Measurements from ENCODE around the gene SH3PXD2A. TPM values are rescaled to one million over a fixed set of nuclear protein-coding genes. Genes with fewer than 3 reads are reported as not detected.

Gene SH3PXD2A
- total RNA-seq, 1 experiment from 2014 or later, result 4.5 TPM

- H3K79me2 ChIP-seq (ENCODE audit: insufficient read depth, low read length), result no peaks in the 10 kb centered on the region
- no peak overlapping the region for H3K14ac ChIP-seq (ENCODE audit: insufficient read depth, low read length)
- no peaks in the 10 kb centered on the region for H3K79me1 ChIP-seq (ENCODE audit: insufficient read depth, low read depth, low read length, poor library complexity, severe bottlenecking)
- no peak for TF ChIP-seq CTCF (conservative IDR thresholded peaks at IDR 0.05)
- H3K27ac ChIP-seq (ENCODE audit: insufficient read length, low read depth, low read length), result no peak overlapping the region
- no peak overlapping the region for H2AFZ ChIP-seq (ENCODE audit: low read length)
- peaks cover 0 to 9% (median 8%) of the 10 kb centered on the region in 3 experiments; a peak in 4 of 7 replicates for H3K36me3 Mint-ChIP-seq (ENCODE audit: insufficient read depth in 1 of 3, low read depth in 3 of 3)
- H3K27me3 Mint-ChIP-seq (ENCODE audit: low read depth), result no peaks in the 10 kb centered on the region
- no peak overlapping the region for H2BK15ac ChIP-seq (ENCODE audit: low read depth, low read length)
- no peaks in the 10 kb centered on the region for H3K4me1 ChIP-seq (ENCODE audit: insufficient read depth, low read length)
- H3K4ac ChIP-seq (ENCODE audit: low read depth, low read length), result no peak overlapping the region
- no peak overlapping the region for H4K8ac ChIP-seq (replicated peaks; ENCODE audit: insufficient read length, low read depth, low read length)
- H3K9me3 ChIP-seq (ENCODE audit: control insufficient read depth, low read depth, low read length), result no peaks in the 10 kb centered on the region
- no peaks in the 10 kb centered on the region for H4K20me1 ChIP-seq (ENCODE audit: control insufficient read depth, insufficient read depth, insufficient read length)
- H4K91ac ChIP-seq (ENCODE audit: insufficient read length, low read depth, low read length), result no peak overlapping the region
- no peak overlapping the region for H3K4me3 Mint-ChIP-seq
- H3K9ac ChIP-seq (ENCODE audit: extremely low read depth, insufficient read length, low read length), result no peak overlapping the region
- H3K4me2 ChIP-seq (ENCODE audit: insufficient read depth, insufficient read length, low read length), result no peak overlapping the region
- no peak overlapping the region for H3T11ph ChIP-seq (ENCODE audit: low read length)
- peak overlapping the region in 1 of 3 experiments; percentile 42; a peak in 2 of 7 replicates for H3K27ac Mint-ChIP-seq
- WGBS (ENCODE audit: extremely low coverage, insufficient read length, low lambda C conversion rate), result no CpG with 5 or more reads among the region's 7 CpGs
- H2BK5ac ChIP-seq (ENCODE audit: insufficient read length, low read length), result no peak overlapping the region
- H2AK5ac ChIP-seq (ENCODE audit: insufficient read length, low read length), result no peak overlapping the region
- H3K56ac ChIP-seq (ENCODE audit: insufficient read length, low read depth, low read length), result no peak overlapping the region
- no peak for DNase-seq
- no peaks in the 10 kb centered on the region for H3K9me3 Mint-ChIP-seq
- H3K18ac ChIP-seq (ENCODE audit: insufficient read length, low read depth, low read length), result no peak overlapping the region
- no peaks in the 10 kb centered on the region for H3K27me3 ChIP-seq (ENCODE audit: insufficient read depth, low read length)
- peaks cover 0 to 7% of the 10 kb centered on the region in 2 experiments; a peak in 2 of 4 replicates for H3K4me1 Mint-ChIP-seq
- no peak overlapping the region for H3K23ac ChIP-seq (ENCODE audit: insufficient read length, low read depth, low read length)
- H3K23me2 ChIP-seq (ENCODE audit: insufficient read length, low read depth, low read length, poor library complexity, severe bottlenecking), result no peaks in the 10 kb centered on the region
- no peak overlapping the region for H4K5ac ChIP-seq (ENCODE audit: insufficient read length, low read depth, low read length)
- no peak overlapping the region for H2BK12ac ChIP-seq (ENCODE audit: insufficient read length, low read depth, low read length)
- no peak overlapping the region for H2BK20ac ChIP-seq (ENCODE audit: low read depth, low read length, poor library complexity, severe bottlenecking)
- H2BK120ac ChIP-seq (ENCODE audit: low read depth, low read length, poor library complexity, severe bottlenecking), result no peak overlapping the region
Measured at GRCh38 chr10:103879831-103880230, 24.5 kb upstream of the SH3PXD2A start.

Data from H9 (cell line).